Tongue (tissue), 2 donors: ENCODE measurements around the gene C2orf81. TPM values are rescaled to one million over a fixed set of nuclear protein-coding genes. Genes with fewer than 3 reads are reported as not detected.

Source experiments
- DNase-seq: peaks from one replicate; pipeline ENCODE4 v3.0.0-alpha.2; 2015
- total RNA-seq: library from RNA; depleted of rRNA; stranded (reverse); fragments of >200 nt; gene quantifications from one replicate; pipeline ENCODE4 v1.2.3, GENCODE V29; 2014

Gene C2orf81
- total RNA-seq, 1 donor from 2014 or later = 1.0 TPM

DNA sequence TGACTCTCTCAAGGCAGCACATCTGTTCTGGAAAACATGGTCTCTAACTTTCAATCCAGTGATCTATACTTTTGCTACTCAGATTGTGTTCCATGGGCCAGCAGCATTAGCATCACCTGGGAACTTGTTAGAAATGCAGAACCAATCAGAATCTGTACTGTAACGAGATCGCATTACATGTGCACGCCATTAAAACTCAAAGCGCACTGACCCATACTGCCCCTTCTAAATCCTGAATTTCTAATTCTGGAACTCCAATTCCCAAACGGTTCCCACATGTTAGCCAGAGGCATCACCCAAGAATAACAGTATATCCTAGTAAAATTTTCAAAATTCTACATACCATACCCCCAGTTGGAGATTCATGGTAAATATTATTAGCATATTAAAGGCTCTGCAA, 30.8 kb downstream of the C2orf81 start:
- no peak for DNase-seq

DNA sequence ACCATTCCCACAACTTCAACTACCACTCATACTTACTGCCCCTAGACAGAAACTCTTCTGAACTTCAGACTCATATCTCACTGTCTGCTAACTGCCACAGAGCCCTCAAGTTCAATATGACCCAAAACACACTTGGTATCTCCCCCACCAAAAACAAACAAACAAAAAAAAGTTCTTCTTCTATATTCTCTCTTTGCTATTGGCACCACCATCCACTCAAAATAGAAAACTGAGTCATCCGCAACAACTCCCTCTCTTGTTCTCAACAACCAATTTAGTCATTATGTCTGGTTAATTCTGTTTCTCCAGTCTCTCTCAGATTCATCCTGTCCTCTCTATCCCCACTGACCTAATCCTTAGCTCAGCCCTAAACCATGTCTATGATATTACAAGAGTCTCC, 34.1 kb downstream of the C2orf81 start:
- DNase-seq = no peak

GRCh38 chr2:74385396-74385795, 36.0 kb downstream of the C2orf81 start:
- no peak for DNase-seq

- no peak for DNase-seq
Measured at GRCh38 chr2:74384051-74384450, 37.4 kb downstream of the C2orf81 start.

- no peak for DNase-seq
Measured at GRCh38 chr2:74383254-74383653, 38.2 kb downstream of the C2orf81 start.

DNA sequence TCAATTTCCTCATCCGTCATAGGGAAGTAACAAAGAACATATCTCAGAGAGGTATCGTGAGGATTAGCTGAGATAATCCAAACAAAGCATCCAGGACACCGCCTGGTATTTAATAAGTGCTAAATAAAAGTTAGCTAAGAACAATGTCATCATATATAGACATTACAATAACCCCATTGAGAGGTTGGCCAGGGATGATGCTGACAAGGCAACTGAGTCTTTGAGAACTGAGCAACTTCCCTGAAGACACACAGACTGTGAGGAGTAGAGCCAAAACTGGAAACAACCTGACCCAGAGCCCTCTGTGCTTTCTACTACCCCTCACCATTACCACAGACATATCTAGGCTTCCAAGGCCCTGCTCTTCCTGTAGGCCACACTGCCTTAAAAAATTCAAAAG, 39.7 kb downstream of the C2orf81 start:
- no peak for DNase-seq

DNA sequence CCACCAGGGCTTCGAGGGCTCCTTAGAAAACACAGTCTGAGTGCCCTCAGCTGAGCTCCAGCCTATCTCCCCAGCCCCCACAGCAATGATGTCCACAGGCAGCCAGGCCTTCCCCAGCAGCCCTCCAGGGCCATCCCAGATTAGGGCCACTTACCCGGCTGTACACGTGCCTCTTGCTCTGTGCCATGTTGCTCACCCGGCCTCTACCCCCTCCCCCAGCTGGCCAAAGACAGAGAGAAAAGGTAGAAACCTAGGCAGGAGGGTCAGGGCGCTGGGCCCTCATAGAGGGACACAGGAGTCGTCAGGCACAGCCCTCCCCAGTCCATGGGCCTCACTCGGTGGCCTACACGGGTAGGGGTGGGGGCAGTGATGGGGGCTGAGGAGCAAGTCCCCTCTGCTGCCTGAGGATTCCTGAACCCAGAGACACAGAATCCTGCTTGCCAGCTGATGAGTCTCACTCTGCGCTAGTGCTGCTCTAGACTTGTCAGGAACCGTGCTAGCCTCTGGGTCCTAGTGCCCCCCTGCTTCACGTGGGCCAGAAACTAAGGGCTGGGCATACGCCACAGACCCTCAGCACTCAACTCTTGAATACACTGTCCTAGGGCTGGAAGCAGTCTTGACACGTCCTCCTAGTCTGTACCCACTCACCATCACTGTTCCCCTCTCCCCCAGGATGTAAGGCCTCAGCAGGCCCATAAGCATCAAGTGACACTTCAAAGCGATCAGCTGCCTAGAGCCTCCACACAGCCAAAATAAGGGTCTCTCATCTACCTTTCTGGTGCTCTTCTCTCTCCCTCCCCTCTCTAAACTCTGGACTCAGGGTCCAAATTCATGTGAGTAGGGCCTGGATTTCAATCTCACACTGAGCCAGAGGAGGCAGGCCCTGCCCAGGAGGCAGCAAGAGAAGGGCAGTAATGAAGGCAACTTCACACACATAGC, 41.3 kb downstream of the C2orf81 start, which contains the start of gene DCTN1:
TSS of gene DCTN1 (minus strand) at position 461 of the 939 bp plus-strand sequence. CDS start at position 187, 274 bp downstream.
- DNase-seq = peak; percentile 77

DNA sequence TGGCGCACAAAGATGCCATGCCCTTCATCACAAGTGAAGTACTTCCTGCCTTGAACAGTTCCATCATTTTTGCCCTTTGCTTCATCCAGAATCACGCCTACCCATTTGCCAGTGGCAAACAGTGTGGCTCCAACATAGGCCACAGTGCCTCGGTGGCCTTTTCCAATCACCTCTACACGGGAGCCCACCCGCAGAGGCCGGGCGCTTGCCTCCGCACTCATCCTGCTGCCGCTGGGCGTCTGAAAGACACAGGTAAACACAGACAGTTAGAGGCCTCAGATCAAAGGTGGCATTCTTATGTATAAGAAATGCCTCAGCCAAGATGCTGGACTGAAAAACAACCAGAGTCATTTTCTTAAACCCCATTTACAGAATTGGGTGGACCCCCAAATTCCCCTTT, 43.4 kb downstream of the C2orf81 start:
- no peak for DNase-seq

GRCh38 chr2:74375838-74376237, 45.6 kb downstream of the C2orf81 start:
- DNase-seq = no peak

- DNase-seq = peak; percentile 86
Measured at GRCh38 chr2:74374509-74375205, 46.8 kb downstream of the C2orf81 start.

DNA sequence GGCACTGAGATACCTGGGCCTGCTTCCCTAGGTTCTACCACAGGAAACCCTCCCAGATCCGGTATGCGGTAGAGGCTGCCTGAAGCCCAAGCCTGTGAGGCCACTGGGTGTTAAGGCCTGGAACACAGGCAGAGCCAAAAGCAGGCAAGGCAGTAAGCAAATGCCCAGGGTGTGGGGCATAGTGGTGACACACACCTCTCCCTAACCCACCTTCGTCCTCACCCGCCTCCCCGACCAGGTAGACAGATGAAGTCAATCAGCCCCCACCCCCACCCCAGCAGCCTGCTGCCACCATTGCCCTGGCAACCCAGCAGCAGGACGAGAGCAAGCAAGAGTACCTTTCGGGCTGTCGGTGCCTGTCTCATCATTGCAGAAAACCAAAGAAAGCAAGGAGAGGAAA, 47.4 kb downstream of the C2orf81 start:
- no peak for DNase-seq

- peak; percentile 18 for DNase-seq
Measured at GRCh38 chr2:74373221-74373676, 48.2 kb downstream of the C2orf81 start.

DNA sequence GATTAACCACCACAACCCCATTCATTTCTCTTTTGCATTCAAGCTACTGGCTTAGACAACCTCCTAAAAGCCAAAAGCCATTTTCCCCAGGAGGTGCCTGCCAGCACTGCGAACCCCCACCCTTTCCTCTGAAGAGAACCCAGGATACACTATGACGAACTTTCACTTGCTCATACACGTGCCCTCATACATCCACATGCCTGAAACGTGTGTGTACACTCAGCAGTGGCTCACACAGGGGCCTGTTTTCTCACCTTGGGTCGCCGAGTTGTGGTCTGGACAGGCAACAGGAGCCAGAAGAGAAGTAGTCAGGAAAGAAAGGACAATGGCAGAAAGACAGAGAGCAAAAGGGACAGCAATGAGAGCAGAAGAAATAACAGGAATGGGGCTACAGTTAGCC, 48.7 kb downstream of the C2orf81 start:
- no peak for DNase-seq

GRCh38 chr2:74371421-74371820, 50.0 kb downstream of the C2orf81 start:
- no peak for DNase-seq

GRCh38 chr2:74369976-74370375, 51.4 kb downstream of the C2orf81 start:
- no peak for DNase-seq

GRCh38 chr2:74368499-74368898, 52.9 kb downstream of the C2orf81 start:
- DNase-seq = no peak

DNA sequence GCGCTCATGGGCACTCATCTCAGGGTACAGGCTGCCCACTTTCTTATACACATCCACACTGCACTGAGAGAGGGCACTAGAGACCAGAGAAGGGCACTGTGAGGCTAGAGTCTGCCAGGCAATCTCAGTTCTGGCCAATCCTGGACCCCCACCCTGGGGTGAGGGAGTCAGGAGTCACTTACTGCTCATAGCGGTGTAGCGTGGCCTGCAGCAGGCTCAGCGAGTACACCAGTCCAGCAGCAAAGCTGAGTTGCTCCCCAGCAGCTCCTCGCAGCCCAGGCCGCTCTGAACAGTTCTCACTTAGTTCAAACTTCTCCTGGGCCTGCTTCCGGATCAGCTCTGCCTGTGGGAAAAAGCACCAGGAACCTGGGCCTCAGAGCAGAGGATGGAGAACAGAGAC, 53.6 kb downstream of the C2orf81 start:
- DNase-seq = no peak

- DNase-seq = no peak
Measured at GRCh38 chr2:74366036-74366435, 55.4 kb downstream of the C2orf81 start.

DNA sequence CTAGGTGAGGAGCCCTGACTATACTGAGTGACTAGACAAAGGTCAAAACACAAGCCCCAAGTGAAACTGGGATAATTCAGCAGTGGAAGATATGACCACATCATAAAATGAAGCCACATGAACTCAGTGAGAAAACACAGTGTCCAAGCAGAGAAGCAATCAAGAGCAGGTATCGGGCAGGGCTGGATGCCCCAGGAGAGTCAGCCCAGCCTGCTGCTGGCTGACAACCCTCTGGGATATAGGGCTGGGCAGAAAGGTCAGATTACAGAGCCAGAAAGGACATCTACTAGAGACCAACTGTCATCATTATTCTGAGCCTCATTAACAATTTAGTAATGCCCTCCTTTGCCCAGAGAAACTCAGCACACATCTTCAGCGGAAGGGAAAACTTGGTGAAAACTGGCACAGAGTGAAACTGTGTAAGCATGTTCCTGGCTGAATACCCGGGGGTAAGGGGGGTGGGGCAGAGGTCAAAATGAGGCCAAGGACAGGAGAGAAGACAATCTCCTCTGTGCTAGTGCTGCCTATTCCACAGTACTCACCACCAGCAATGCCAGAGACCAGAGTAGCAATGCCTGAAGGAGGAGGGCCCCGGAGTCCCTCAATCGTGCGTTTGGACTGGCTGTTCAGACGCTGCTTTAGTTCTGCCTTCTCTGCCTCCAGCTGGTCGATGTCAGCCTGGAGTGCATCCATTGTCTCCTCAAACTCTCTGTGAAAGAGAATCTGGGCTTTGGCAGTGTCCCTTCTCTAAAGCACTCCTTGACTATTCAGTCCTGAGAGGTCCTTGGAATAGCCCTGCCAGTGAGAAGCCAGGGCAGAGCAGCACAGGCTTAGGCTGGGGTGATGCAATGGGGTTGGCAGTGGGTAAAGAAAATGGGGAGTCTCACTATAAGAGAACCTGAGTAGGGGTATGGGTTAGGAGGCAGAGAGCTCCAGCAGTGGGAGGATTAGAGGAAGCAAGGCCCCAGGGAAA, 56.6 kb downstream of the C2orf81 start:
- DNase-seq = no peak
